Measurements from ENCODE around the gene IL31RA. TPM values are rescaled to one million over a fixed set of nuclear protein-coding genes. Genes with fewer than 3 reads are reported as not detected.
A peak's percentile ranks its signal among the peaks of the same experiment; 100 is the strongest.

Gene IL31RA
- total RNA-seq, 1 donor from 2014 or later, result 0.17 TPM

GRCh38 chr5:55959208-55959607 is 108.1 kb downstream of the IL31RA start:
- Mint-ChIP-seq H3K4me3 (ENCODE audit: low read depth) (no peak overlapping the region), H3K36me3 (ENCODE audit: insufficient read depth) (peaks cover 17% of the 10 kb centered on the region), H3K4me1 (ENCODE audit: low read depth) (no peaks in the 10 kb centered on the region), H3K9me3 (ENCODE audit: low read depth) (no peaks in the 10 kb centered on the region), H3K27me3 (no peaks in the 10 kb centered on the region), H3K27ac (no peak overlapping the region)
- no peak for DNase-seq (ENCODE audit: low spot score, unreplicated experiment)
- TF ChIP-seq CTCF (IDR thresholded peaks at IDR 0.05; ENCODE audit: unreplicated experiment), result no peak

- Mint-ChIP-seq H3K36me3 (ENCODE audit: insufficient read depth) (peaks cover 10% of the 10 kb centered on the region), H3K9me3 (ENCODE audit: low read depth) (no peaks in the 10 kb centered on the region), H3K27ac (no peak overlapping the region), H3K4me1 (ENCODE audit: low read depth) (no peaks in the 10 kb centered on the region), H3K4me3 (ENCODE audit: low read depth) (no peak overlapping the region), H3K27me3 (no peaks in the 10 kb centered on the region)
- no peak for TF ChIP-seq CTCF (IDR thresholded peaks at IDR 0.05; ENCODE audit: unreplicated experiment)
- no peak for DNase-seq (ENCODE audit: low spot score, unreplicated experiment)
These were observed 109.6 kb downstream of the IL31RA start for GRCh38 chr5:55960779-55961178.

DNA sequence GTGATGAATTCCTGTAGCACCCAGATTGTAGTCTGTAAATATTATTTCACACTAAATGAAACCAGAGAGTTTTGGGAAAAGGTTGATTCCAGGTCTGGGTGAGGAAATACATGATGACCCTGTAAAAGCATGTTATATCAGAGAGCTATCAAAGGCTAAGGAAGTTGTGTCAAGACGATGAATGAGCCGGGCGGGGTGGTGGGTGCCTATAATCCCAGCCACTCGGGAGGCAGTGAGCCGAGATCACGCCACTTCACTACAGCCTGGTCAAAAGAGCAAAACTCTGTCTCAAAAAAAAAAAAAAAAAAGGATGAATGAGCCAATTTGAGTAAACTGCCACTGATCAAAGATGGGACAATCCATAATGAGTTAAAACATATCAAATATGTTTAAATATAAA is 114.4 kb downstream of the IL31RA start:
- Mint-ChIP-seq H3K27ac (no peak overlapping the region), H3K9me3 (ENCODE audit: low read depth) (no peaks in the 10 kb centered on the region), H3K4me1 (ENCODE audit: low read depth) (no peaks in the 10 kb centered on the region), H3K27me3 (no peaks in the 10 kb centered on the region), H3K36me3 (ENCODE audit: insufficient read depth) (peaks cover 10% of the 10 kb centered on the region), H3K4me3 (ENCODE audit: low read depth) (no peak overlapping the region)
- no peak for DNase-seq (ENCODE audit: low spot score, unreplicated experiment)
- no peak for TF ChIP-seq CTCF (IDR thresholded peaks at IDR 0.05; ENCODE audit: unreplicated experiment)

- H3K9me3 Mint-ChIP-seq (ENCODE audit: low read depth), result no peaks in the 10 kb centered on the region
- H3K4me1 Mint-ChIP-seq (ENCODE audit: low read depth), result no peaks in the 10 kb centered on the region
- no peaks in the 10 kb centered on the region for H3K27me3 Mint-ChIP-seq
- no peak for DNase-seq (ENCODE audit: low spot score, unreplicated experiment)
- no peak overlapping the region for H3K4me3 Mint-ChIP-seq (ENCODE audit: low read depth)
- H3K27ac Mint-ChIP-seq, result no peak overlapping the region
- TF ChIP-seq CTCF (IDR thresholded peaks at IDR 0.05; ENCODE audit: unreplicated experiment), result no peak
- peaks cover 6% of the 10 kb centered on the region for H3K36me3 Mint-ChIP-seq (ENCODE audit: insufficient read depth)
These were observed 115.1 kb downstream of the IL31RA start for GRCh38 chr5:55966284-55966683.

DNA sequence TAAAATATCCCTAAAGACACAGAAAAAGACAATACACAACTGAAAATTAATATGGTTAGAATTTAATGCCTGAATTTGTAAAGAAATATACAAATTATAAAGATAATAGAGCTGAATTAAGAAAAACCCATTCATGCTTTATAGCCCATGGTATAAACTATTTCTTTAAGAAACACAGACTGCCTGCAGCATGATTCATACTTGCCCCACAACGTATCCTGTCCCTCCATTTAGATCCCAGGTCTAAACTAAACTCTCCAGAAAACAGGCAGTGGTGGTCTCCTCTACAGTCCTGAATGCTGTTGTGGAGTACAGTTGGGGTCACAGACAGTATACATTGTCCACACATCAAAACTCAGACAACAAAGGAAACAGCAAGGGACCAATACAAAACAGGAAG is 118.8 kb downstream of the IL31RA start:
- peak overlapping the region; percentile 54 for H3K27ac Mint-ChIP-seq
- no peaks in the 10 kb centered on the region for H3K27me3 Mint-ChIP-seq
- no peaks in the 10 kb centered on the region for H3K4me1 Mint-ChIP-seq (ENCODE audit: low read depth)
- no peak for TF ChIP-seq CTCF (IDR thresholded peaks at IDR 0.05; ENCODE audit: unreplicated experiment)
- no peak overlapping the region for H3K4me3 Mint-ChIP-seq (ENCODE audit: low read depth)
- no peaks in the 10 kb centered on the region for H3K9me3 Mint-ChIP-seq (ENCODE audit: low read depth)
- H3K36me3 Mint-ChIP-seq (ENCODE audit: insufficient read depth), result peaks cover 14% of the 10 kb centered on the region
- DNase-seq (ENCODE audit: low spot score, unreplicated experiment), result no peak

Other genes with a start within 250 kb of the IL31RA start
- 42.9 and 49.9 TPM in 2 replicates for gene SLC38A9, start 139.0 kb upstream of the IL31RA start, total RNA-seq
- gene DDX4, start 113.3 kb upstream of the IL31RA start, total RNA-seq, result not detected in 2 replicates
- gene IL6ST, start 143.6 kb downstream of the IL31RA start, total RNA-seq, result 51.2 and 53.2 TPM in 2 replicates